Astrocyte (in vitro differentiated cells and primary cell): ENCODE results near the gene FLRT1.

Source experiments
- CTCF ChIP-seq: IDR thresholded peaks from 2 replicates; pipeline ENCODE4 v1.5.1; 2011; ENCODE audit warnings: low read depth, mild to moderate bottlenecking, inconsistent platforms, low read length, moderate library complexity; ENCODE audit not compliant: insufficient read depth
- EZH2 ChIP-seq: IDR thresholded peaks from 2 replicates; pipeline ENCODE4 v1.6.1; 2012; ENCODE audit warnings: mild to moderate bottlenecking, low read length, inconsistent platforms; ENCODE audit not compliant: insufficient read depth

DNA sequence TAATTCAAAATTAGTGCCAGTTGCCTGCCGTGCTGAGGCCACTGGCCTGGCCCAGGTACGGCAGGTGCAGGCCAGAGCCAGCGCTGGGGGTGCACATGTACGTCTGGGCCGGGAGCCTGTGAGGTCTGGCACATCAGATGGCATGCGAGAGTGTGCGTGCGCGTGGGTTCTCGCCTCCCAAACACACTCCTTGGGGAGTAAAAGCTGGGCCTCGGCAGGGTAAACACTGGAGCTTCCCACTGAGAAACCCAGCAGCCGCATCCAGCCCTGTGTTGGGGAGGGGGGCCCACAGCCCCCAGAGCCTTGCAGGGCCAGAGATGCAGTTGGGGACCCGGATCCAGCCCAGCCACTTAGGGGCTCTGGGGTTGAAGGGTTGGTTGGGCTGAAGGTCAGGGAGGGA lies 37.8 kb downstream of the FLRT1 start:
- TF ChIP-seq CTCF (no peak), EZH2 (no peak)
